Measurements from ENCODE around the gene PITPNM2.
"Not testable (repeated sequence)": the region's sequence is repeated elsewhere in the genome, so short reads cannot be mapped to it uniquely, and the experiment has no call there.

The PITPNM2 gene

GRCh38 chr12:123105211-123105826 lies 45.6 kb downstream of the PITPNM2 start:
- Histone ChIP-seq H3K27ac (ENCODE audit: low read depth, low read length) (no peak overlapping the region), H2AFZ (ENCODE audit: low read length, unreplicated experiment) (no peak overlapping the region), H3K36me3 (ENCODE audit: insufficient read depth, low read length) (no peaks in the 10 kb centered on the region), H3K79me2 (ENCODE audit: control insufficient read depth, insufficient read depth, low read length, unreplicated experiment) (no peaks in the 10 kb centered on the region), H3K4me1 (ENCODE audit: control insufficient read depth, insufficient read depth, low read length, unreplicated experiment) (peaks cover 13% of the 10 kb centered on the region), H3K27me3 (ENCODE audit: insufficient read depth, low read length) (no peaks in the 10 kb centered on the region), H3K4me3 (ENCODE audit: low read depth, low read length) (no peak overlapping the region)

GRCh38 chr12:123104809-123105208 lies 46.1 kb downstream of the PITPNM2 start:
- H3K27me3 ChIP-seq (ENCODE audit: insufficient read depth, low read length) = no peaks in the 10 kb centered on the region
- H2AFZ ChIP-seq (ENCODE audit: low read length, unreplicated experiment) = no peak overlapping the region
- no peak overlapping the region for H3K4me3 ChIP-seq (ENCODE audit: low read depth, low read length)
- peaks cover 13% of the 10 kb centered on the region for H3K4me1 ChIP-seq (ENCODE audit: control insufficient read depth, insufficient read depth, low read length, unreplicated experiment)
- H3K79me2 ChIP-seq (ENCODE audit: control insufficient read depth, insufficient read depth, low read length, unreplicated experiment) = no peaks in the 10 kb centered on the region
- H3K27ac ChIP-seq (ENCODE audit: low read depth, low read length) = no peak overlapping the region
- no peaks in the 10 kb centered on the region for H3K36me3 ChIP-seq (ENCODE audit: insufficient read depth, low read length)

DNA sequence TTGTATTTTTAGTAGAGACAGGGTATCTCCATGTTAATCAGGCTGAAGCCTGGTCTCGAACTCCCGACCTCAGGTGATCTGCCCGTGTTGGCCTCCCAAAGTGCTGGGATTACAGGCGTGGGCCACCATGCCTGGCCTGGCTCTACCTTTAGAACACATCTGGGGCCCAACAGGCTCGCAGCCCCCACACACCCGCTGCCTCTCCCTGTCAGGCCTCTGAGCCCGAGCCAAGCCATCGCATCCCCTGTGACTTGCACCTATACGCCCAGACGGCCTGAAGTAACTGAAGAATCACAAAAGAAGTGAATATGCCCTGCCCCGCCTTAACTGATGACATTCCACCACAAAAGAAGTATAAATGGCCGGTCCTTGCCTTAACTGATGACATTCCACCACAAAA lies 46.8 kb downstream of the PITPNM2 start:
- H3K4me3 ChIP-seq (ENCODE audit: low read depth, low read length); H3K27me3 ChIP-seq (ENCODE audit: insufficient read depth, low read length); H3K36me3 ChIP-seq (ENCODE audit: insufficient read depth, low read length); H3K27ac ChIP-seq (ENCODE audit: low read depth, low read length); H3K79me2 ChIP-seq (ENCODE audit: control insufficient read depth, insufficient read depth, low read length, unreplicated experiment); H2AFZ ChIP-seq (ENCODE audit: low read length, unreplicated experiment): not testable (repeated sequence)
- H3K4me1 ChIP-seq (ENCODE audit: control insufficient read depth, insufficient read depth, low read length, unreplicated experiment) = peaks cover 13% of the 10 kb centered on the region

DNA sequence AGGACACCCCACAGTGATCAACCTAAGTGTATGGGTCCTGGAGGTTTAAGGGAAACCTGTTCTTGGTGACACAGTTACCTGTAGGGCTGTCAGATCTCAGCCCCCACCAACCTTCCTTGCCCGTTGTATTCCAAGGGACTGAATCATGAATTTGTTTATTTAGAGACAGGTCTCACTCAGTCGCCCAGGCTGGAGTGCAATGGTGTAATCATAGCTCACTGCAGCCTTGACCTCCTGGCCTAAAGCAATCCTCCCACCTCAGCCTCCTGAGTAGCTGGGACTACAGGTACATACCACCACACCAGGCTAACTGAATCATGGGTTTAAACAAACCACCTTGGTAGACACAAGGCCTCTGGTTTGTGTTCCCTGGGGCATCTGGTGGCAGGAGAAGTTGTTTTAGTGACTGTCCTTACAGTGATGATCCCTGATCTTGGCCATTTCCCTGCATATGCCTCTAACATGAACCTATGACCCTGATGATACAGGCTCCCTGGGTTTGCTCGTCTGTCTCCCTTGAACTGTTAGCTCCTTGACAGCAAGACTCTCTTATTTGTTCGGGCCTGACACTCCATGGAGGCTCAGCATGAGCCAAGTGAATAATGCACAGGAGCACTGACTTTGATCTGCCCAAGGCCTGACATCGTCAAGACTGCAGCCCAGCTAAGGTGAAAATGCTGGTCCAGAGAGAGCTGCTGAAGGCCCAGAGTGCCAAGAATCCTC lies 47.9 kb downstream of the PITPNM2 start:
- Histone ChIP-seq H3K79me2 (ENCODE audit: control insufficient read depth, insufficient read depth, low read length, unreplicated experiment) (peaks cover 4% of the 10 kb centered on the region), H3K27ac (ENCODE audit: low read depth, low read length) (no peak overlapping the region), H3K4me3 (ENCODE audit: low read depth, low read length) (no peak overlapping the region), H3K36me3 (ENCODE audit: insufficient read depth, low read length) (no peaks in the 10 kb centered on the region), H3K4me1 (ENCODE audit: control insufficient read depth, insufficient read depth, low read length, unreplicated experiment) (peaks cover 13% of the 10 kb centered on the region), H3K27me3 (ENCODE audit: insufficient read depth, low read length) (no peaks in the 10 kb centered on the region), H2AFZ (ENCODE audit: low read length, unreplicated experiment) (no peak overlapping the region)

GRCh38 chr12:123102366-123102765 lies 48.5 kb downstream of the PITPNM2 start:
- Histone ChIP-seq H3K4me1 (ENCODE audit: control insufficient read depth, insufficient read depth, low read length, unreplicated experiment) (peaks cover 10% of the 10 kb centered on the region), H3K27me3 (ENCODE audit: insufficient read depth, low read length) (no peaks in the 10 kb centered on the region), H3K4me3 (ENCODE audit: low read depth, low read length) (no peak overlapping the region), H3K27ac (ENCODE audit: low read depth, low read length) (no peak overlapping the region), H2AFZ (ENCODE audit: low read length, unreplicated experiment) (no peak overlapping the region), H3K79me2 (ENCODE audit: control insufficient read depth, insufficient read depth, low read length, unreplicated experiment) (peaks cover 4% of the 10 kb centered on the region), H3K36me3 (ENCODE audit: insufficient read depth, low read length) (no peaks in the 10 kb centered on the region)

GRCh38 chr12:123101526-123101925 lies 49.4 kb downstream of the PITPNM2 start:
- peaks cover 4% of the 10 kb centered on the region for H3K79me2 ChIP-seq (ENCODE audit: control insufficient read depth, insufficient read depth, low read length, unreplicated experiment)
- no peaks in the 10 kb centered on the region for H3K36me3 ChIP-seq (ENCODE audit: insufficient read depth, low read length)
- H3K27me3 ChIP-seq (ENCODE audit: insufficient read depth, low read length) = no peaks in the 10 kb centered on the region
- H3K27ac ChIP-seq (ENCODE audit: low read depth, low read length) = no peak overlapping the region
- no peak overlapping the region for H2AFZ ChIP-seq (ENCODE audit: low read length, unreplicated experiment)
- H3K4me1 ChIP-seq (ENCODE audit: control insufficient read depth, insufficient read depth, low read length, unreplicated experiment) = peaks cover 1% of the 10 kb centered on the region
- no peak overlapping the region for H3K4me3 ChIP-seq (ENCODE audit: low read depth, low read length)
